Measurements from ENCODE around the gene STX17.

Gene STX17

DNA sequence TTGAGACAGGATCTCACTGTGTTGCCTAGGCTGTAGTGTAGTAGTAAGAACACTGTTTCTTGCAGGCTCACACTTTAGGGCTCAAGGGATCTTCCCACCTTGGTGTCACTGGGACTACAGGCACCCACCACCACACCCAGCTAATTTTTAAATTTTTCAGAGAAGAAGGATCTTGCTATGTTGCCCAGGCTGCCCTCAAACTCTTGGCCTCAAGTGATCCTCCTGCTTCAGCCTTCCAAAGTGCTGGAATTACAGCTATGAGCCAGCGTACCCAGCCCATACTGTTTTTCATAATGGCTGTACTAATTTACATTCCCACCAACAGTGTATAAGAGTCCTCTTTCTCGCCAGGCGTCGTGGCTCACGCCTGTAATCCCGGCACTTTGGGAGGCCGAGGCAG, 5.1 kb downstream of the STX17 start:
- no peak for DNase-seq

DNA sequence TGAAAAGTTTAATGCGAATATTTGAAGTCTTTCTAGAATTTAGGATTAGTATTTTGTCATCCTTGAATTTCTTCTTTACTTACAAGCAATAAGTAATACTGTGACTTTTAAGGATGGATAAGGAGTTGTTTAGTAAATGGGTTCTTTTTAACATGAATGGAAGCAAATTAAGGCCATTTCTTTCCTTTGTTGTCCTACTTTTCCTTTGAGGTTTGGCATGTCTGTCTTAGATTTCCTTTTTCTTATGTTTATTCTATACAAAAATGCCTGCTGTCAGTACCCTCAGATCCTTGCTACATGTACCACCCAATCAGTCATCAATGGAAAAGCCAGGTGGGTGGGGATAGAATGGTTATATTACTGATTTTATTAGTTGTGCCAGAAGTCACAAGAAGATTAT, 10.2 kb downstream of the STX17 start:
- no peak for DNase-seq

DNA sequence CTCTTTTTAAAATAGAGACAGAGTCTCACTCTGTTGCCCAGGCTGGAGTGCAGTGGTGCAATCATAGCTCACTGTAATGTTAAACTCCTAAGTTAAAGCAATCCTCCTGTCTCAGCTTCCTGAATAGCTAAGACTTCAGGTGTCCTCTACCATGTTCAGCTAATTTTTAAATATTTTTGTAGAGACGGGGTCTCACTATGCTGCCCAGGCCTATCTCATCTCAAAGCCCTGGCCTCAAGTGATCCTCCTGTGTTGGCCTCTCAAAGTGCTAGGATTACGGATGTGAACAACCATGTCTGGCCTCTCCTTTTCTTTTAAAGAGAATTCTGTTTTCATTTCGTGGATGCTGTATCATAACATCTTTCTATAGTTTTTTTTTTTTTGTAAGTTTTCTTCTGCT, 11.7 kb downstream of the STX17 start:
- DNase-seq: no peak

DNA sequence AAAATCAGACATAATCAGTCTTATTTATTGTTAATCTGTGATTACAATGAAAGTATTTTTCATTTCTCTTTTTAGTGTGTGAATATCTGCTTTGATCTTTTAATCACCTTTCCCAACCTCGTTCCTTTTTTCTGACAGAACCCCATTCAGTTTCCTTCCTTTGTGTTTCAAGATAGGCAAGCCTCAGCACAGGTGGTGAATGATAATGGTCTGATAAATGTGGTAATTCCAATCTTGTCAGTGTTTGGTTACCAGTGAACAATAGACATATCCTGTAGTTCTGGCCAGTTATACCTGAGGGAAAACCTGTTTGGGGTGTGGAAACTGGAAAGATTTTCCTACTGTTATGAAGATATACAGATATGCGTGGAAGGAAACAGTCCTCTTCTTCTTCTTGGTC, 13.5 kb downstream of the STX17 start:
- no peak for DNase-seq

DNA sequence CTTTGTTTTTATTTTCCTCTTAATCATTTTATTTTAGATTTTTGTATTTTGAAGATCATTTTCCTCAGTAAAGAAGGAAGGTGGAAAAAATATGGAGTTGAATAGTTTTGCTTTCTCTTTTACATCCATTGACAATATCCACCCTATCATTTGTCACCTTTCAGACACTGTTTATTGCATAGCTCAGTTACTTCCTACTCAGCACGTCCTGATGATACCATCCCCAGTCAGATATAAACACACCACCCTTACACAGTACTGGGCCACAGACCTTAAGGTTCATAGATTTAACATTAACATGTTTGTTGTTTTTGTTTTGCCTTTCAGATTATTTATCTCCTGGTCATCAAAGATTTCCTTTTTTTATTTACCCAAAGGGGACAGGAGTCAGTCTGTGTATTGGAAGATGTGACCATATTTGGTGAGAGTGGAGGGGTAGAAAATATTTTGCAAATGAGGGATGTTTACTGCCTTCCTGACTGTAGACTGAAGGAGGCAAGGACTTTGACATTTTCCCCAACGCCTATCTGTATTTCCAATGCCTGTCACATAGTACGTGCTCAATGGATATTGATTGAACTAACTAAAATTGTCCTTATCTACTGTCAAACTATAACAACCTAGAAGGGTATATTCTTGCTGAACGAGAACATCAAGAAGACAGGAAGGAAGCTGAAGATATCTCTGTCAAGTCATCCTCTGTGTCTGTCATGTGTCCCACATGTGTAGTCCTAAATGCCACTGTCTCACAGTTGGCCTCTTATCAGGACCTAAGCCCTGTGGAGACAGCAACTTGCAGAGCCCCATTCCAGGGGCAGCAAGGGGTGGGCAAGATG, 15.6 kb downstream of the STX17 start:
- DNase-seq: no peak

DNA sequence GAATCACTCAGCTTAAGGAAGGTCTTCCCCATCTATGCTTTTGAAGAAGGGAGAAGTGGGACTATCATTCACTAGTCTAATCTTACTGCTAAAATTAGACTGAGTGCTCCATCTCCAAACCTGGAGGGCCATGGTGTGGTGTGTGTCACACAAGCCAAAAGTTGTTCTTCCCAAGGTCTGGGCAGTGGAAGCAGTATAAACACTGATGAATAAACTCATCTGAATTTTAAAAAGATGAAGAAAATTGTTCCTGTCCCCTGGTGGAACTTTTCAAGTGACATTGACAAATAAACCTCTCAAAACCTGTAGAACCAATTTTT, 16.2 kb downstream of the STX17 start:
- DNase-seq: no peak

DNA sequence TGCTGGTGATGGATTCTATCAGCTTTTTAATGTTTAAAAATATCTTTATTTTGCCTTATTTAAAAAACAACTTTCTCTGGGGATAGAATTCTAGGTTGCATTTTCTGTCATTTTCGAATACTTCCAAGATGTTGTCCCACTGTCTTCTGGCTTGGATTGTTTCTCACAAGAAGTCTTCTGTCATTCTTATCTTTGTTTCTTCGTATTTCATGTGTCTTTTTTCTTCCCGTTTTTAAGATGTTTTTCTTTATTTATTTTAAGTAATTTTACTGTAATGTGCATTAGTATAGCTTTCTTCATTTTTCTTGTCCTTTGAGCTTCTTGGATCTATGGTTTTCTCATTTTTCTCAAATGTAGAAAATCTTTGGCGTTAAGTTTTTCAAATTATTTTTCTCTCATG, 19.1 kb downstream of the STX17 start:
- no peak for DNase-seq

DNA sequence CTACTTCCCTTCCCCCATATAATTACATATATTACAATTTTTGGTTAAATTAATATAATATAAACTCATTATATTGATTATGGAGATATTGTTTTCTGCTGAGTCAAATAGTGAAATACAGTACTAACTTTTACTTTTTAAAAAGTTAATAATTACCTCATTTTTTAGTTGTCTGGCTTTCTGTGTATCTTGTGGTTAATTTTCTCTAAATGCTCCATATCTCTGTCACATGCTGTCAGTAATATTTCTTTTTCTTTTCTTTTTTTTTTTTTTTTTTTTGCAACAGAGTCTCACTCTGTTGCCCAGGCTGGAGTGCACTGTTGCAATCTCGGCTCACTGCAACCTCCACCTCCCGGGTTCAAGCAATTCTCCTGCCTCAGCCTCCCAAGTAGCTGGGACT, 23.2 kb downstream of the STX17 start:
- DNase-seq: no peak

DNA sequence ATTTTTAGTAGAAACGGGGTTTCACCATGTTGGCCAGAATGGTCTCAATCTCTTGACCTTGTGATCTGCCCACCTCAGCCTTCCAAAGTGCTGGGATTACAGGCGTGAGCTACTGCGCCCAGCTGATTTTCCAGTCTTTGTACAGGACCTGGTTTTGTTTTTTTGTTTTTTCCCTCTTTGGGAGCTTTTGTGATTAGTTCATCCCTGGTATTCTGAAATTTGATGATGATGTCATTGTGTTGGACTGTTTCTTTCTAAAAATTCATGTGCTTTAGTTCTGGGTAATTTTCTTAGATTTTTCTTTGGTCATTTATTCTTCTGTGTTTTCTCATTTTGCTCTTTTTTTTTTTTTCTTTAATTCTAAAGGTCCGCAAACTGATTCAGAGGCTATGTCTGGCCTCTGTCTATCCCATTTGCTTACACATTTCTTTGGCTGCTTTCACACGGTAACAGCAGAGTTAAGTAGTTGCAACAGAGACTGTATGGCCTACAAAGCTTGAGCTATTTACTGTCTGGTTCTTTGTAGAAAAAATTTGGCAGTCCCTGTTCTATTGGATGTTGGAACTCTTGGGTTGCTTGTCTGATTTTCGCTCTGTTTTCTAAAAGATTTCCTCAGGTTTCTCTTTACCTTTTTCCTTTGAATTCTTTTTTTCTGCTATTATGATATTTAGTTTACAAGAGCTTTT, 24.8 kb downstream of the STX17 start:
- DNase-seq: no peak

DNA sequence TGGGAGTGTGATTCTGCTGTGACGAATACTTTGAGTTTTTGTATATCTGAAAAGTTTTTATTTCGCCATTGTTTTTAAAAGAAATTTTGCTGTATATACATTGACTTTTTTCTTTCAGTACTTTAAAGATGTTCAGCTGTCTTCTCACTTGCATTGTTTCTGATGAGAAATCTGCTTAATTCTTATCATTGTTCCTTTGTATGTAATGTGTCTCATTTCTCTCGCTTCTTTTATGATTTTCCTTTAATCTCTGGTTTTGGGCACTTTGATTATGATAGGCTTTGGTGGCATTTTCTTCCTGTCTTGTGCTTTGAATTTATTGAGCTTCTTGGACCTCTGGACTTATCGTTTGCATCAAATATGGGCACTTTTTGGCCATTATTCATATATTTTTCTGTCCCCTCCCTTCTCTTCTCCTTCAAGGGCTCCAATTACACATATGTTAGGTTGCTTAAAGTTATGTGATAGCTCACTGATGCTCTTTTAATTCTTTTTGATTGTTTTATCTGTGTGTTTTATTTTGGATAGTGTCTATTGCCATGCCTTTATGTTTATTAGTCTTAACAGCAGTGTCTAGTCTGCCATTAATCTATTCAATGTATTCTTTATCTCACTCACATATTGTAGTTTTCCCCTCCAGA, 30.6 kb downstream of the STX17 start:
- DNase-seq: no peak

DNA sequence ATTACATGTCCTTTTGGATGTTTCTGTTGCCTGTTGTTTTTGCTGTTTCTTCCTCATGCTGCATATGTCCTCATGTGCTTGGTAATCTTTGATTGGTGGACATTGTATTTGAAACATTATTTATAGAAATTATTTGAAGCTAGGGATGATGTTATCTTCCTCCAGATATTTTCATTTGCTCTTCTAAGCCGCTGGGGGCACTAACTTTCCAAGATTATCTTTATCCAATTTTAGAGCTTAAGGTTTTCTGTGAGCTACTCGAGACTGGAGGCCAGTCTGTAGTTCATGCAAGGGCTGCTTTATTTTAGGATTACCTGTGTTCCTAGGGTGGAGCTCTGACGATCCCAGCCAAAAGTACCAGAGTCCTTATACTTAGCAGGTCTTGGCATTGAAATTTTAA, 40.9 kb downstream of the STX17 start:
- no peak for DNase-seq

DNA sequence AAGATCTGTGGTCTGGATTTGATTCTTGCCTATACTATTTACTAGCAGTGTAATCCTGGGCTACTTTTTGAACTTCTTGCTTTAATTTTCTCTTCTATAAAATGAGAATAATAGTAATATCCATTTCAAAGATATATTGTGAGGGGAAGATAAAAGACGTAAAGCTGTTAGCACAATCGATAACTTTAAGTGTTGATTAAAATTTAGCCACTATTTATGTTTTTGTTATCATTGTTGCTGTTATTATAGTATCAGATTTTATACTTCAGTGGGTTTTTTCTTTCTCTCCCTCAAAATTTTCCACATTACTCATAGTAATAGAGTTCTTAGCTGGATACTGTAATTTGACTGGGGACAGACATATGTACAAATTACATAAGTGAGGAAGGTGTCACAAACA, 42.0 kb downstream of the STX17 start:
- DNase-seq: no peak

DNA sequence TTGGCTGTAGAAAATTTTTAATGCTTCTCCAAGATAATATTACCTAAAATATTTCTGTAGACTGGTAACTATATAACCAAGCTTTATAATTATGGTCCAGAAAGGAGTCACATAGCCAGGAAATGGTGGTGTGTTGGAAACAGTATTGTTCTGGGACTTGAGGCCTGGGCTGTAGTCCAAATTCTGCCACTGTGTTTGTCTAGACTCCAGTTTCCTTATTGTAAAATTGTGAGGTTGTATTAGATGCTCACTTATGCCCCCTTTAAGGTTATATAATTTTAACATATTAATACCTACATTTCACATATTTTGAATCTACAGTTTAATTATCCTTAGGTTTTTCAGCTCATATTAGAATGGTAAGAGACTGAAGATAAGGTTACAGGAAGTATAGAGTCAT, 42.4 kb downstream of the STX17 start:
- no peak for DNase-seq

DNA sequence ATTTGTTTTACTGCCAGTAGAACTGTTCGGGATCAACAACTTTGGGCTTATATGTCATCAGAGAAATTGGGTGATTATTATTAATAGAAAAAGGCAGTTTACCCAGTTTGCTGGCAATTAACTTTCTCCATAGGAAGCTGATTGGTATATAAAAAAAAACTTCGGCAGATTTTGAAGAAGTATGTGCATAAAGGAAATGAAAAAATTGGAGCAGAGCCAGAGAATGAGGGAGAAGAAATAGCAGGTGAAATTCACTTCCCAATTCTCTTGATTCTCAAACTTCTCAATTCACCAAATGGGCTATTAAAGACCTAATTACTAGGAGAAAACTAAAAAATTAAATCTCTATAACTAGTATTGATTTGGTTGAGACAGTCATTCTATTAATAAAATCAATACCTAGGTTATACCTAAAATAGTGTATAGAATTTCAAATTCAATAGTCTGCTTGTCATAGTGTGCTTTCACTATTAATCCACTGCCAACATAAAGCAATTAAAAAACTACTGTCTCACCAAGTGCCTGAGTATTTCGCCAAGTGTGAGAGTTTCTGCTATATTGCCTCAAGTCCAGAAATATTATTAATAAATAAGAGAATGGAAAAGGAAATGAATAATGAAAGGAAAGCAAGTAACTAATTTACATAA, 47.5 kb downstream of the STX17 start:
- no peak for DNase-seq

DNA sequence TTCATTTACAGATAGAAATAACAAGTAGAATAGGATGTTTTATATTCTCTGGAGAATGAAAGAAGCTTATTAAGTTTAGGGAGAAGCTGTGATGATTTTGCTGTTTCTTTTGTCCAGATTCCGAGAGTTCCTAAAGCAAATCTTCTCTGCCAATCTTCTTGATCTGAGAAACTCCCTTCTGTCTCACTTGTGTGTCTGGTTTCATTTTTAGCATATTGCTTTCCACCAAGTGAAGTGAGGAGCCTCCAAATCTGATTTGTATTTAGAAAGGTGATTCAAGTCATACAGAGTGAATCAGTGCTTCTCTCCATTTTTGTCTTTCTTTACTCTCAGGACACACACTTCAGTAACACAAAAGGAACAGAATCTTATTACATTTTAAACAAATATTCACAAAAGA, 48.4 kb downstream of the STX17 start:
- DNase-seq: no peak

DNA sequence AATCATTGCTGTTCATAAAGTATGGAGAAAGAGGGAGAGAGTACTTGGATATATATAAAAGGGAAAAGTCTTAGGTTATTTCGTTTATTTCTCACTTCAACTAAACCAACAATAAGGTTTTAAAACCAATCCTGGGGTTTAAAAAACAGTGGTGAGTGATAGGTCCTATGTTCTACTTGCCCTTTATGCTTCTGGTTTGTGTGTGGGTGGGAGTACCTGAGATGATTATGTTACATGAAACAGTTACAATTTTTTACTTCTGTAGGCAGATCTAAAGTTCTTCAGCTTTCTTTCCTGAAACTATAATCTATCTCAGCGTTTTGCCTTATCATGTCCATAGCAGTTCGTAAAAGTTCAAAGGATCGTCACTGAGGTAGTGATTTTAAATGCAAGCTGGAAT, 49.2 kb downstream of the STX17 start:
- DNase-seq: no peak

DNA sequence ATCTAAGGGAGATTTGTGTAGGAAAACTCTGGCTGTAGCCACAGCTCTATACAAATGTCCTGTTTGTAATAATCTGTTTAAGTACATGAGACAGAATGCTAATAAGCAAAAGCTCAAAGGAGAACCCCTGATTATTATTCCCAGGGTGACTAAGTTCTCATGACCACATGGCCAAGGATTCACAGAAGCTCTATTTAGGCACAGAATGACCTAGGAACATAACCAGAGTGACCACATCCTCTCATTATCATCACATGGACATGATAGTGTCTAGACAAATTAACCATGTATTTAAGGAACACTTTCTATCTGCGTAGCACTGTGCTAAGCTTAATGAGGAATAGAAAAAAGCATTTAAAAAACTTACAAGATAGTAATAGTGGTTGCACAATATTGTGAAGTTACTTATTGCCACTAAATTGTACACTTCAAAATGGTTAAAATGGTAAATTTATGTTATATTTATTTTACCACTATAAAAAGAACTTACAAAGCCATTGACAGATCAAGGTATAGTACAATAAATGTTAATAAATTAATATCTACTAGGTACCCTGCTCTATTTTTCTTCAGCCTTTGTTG, 56.3 kb downstream of the STX17 start:
- no peak for DNase-seq

DNA sequence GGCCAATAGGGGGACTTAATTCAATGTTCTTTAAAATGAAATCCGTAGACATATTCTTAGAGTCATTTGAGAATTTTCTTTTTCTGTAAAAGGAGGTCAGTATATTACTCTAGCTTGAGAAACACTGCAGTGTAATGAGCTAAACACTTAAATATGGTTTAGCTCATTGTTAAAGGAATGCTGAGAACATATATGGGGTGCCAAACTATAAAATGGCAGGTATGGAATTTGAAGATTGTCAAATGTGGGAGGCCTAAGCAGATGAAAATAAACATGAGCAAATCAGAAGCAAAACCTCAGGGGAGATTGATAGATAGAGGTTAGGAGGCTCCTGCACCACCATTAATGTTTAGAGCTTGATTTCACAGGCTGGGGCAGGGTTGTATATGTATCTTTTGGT, 57.9 kb downstream of the STX17 start:
- DNase-seq: no peak

DNA sequence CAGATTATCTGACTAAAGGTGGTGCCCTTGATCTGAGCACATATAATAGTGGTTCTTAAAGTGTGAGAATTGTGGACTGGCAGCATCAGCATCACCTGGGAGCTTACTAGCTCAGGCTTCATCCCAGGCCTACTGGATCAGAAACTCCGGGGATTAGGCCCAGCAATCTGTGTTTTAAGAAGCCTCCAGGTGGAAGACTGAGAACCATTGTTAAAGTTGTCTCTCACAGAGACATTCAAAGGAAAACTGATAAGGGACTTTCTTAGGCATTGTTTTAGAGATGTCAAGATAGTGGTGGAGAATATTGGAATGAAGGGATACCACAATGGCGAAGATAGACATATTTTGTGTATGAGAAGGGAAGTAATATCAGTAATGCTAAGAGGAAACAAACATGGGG, 59.5 kb downstream of the STX17 start:
- no peak for DNase-seq

DNA sequence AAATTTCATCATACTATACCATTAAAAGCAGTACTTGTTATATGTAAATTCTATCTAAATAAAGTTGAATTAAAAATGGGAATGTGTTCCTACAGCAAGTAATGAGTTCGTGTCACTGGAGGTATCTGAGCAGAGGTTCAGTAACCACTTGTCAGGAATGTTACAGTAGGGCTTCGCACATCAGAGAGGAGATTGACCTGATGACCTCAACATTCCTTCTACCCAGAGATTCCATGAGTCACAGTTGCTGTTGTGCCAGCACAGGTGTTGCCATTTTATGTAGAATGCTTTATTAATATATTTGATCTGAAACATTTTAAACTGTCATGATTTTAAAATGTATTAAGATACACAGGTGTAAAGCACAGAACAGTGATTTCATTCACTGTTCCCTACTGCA, 60.3 kb downstream of the STX17 start:
- no peak for DNase-seq

DNA sequence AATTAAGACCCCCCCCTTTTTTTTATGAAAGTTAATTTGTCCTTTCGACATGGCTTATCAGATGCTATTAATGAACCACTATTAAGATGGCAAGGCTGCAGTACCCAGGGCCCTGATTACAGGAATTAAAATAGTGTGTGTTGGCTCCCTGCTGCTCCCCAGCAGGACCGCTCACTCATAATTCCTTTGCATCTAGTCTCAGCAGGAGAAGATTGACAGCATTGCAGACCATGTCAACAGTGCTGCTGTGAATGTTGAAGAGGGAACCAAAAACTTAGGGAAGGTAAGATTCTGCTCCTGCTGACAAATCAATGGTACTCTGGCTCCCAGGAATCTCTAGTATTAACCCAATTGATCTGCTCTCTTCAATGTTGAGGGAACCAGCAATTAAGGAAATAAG, 61.0 kb downstream of the STX17 start:
- DNase-seq: no peak

DNA sequence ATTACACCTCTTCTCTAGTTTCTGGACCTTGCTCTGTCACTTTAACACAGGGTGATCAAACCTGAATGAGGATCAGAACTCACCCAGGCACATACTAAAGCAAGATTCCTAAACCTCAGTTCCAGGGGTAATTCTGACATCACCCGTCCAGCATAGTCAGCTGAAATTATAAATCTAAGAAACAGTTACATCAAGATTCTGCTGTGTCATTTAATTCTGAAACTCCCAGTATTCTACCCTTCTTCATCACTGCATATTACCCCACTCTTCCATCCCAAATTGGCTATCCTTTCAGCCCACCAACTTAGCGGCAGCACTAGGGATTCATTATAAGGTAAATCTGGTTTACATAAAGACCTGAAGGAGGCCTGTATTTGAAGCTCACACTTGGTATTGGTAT, 64.0 kb downstream of the STX17 start:
- DNase-seq: no peak

DNA sequence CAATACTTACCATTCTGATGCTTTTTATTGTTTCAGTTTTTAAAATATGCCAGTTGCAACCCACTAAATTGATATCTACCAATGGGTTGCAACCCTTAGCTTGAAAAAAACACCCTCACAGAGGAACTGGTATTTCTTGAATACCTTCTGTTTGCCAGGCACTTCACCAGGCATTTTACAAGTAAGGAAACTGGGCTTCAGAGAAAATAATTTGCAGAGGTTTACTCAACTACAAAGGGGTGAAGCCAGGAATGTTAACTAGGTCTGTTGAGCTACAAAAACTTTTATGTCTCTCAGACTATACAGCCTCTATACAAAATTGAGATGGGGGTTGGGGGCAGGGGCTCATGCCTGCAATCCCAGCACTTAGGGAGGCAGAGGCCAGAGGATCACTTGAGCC, 65.0 kb downstream of the STX17 start:
- no peak for DNase-seq

DNA sequence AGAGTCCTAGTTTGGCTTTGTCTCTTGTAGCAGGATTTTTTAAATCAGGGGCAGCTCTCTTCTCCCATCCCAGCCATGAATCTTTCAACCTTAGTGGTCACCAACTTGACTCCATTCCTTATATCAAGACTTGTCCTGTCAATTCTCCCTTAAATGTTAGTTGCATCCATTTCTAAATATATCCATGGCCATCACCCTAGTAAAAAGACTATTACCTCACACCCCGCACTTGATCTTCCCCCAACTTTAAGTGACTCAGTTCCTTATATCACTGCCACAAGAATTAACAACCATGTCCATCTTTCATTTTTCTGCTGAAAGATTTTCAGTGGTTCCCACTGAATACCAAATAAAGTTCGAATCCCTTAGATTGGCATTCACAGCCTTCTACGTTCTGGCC, 67.0 kb downstream of the STX17 start:
- DNase-seq: no peak

Data from CD4-positive, alpha-beta T cell treated with Interleukin-1 beta for 1 hour (primary cell).